Activated gamma-delta T cell treated with Interleukin-2 at 50 U/mL for 16 hours (primary cell): ENCODE data around the gene LARP4.
"Not testable (repeated sequence)": the region's sequence is repeated elsewhere in the genome, so short reads cannot be mapped to it uniquely, and the experiment has no call there.

Source experiments
- DNase-seq: peaks from one replicate; pipeline ENCODE4 v3.0.0-alpha.2; 2020

Gene LARP4

DNA sequence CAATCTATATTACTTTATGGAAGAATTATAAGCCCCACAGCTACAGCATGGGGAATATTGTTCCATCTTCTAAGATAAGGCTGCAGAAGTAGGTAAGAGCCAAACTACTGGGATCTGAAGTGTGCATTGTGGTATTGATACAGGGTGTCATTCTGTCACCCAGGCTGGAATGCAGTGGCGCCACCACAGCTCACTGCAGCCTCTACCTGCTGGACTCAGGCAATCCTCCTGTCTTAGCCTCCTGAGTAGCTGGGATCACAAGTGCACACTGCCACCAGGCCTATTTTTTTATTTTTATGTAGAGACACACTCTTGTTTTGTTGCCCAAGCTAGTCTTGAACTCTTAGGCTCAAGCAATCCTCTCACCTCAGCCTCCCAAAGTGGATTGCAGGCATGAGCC, 82.8 kb downstream of the LARP4 start:
- DNase-seq: no peak

DNA sequence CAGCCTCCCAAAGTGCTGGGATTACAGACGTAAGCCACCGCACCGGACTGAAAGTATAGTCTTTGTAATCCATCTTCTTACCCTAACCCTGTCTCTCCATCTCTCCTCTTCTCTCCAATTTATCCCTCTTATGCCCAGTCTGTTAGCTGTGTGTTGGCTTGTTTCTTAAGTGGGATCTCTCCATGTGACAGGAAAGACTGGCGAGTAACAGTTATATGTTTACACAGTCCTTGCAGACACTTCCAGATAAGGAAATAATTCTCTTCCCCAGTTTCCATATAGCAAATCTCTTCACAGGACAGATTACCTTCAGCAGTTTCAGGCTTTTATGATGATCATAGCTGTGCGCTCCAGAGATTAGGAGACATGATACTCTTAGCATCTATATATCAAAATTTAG, 88.1 kb downstream of the LARP4 start:
- DNase-seq: no peak

DNA sequence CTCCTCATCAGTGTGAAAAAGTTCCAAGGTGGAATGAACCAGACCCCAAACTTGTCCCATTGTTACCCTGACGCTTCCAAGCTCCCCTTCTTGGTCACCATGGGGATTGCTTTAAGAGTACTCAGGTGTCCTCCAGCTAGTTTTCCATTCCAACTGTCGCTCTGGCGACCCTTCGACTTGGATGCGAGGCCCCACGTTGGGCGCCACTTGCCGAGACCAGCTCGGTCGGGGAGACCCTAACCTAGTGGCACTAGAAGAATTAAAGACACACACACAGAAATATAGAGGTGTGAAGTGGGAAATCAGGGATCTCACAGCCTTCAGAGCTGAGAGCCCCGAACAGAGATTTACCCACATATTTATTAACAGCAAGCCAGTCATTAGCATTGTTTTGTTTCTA, 97.4 kb downstream of the LARP4 start:
- DNase-seq: not testable (repeated sequence)

DNA sequence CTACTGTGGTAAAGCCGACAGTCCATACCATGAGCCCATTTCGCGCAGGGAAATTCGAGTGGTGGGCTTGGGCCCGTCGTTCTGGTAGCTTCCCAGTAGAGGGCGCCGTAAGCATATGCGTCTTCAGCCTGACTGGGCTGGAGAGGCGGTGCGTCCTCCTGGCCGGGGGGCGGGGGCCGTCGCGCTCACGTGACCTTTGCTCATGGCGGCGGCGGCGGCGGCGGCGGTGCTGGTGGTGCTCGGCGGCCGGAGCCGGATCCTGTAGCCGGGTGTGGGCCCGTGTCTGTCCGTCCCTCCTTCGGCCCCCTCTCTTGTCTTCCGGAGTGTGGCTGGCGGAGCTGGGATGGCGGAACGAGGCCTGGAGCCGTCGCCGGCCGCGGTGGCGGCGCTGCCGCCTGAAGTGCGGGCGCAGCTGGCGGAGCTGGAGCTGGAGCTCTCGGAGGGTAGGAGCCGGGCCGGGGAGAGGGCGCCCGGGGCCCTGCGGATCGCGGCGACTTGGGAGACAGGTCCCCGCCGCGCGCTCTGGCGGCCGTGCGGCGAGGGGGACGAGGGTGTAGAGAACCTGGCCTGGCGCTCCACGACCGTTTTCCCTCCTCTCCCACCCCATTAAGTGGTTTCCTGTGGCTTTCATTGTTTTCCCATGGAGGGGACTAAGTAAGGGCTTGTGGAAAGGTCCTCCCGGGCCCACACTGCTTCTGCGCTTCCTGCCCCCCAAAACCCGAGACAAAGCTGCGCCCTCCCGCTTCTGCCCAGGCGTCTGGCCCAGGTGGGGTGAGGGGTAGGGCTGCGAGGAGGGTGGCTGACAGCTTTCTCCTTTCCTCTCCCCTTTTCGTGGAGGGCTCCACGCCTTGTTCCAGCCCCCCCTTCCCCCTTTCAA, 104.4 kb downstream of the LARP4 start, which contains the start of gene DIP2B:
Gene DIP2B (plus strand): TSS at position 188 of the 877 bp plus-strand sequence. CDS start 156 bp downstream, at position 344.
- peak; percentile 98 for DNase-seq

DNA sequence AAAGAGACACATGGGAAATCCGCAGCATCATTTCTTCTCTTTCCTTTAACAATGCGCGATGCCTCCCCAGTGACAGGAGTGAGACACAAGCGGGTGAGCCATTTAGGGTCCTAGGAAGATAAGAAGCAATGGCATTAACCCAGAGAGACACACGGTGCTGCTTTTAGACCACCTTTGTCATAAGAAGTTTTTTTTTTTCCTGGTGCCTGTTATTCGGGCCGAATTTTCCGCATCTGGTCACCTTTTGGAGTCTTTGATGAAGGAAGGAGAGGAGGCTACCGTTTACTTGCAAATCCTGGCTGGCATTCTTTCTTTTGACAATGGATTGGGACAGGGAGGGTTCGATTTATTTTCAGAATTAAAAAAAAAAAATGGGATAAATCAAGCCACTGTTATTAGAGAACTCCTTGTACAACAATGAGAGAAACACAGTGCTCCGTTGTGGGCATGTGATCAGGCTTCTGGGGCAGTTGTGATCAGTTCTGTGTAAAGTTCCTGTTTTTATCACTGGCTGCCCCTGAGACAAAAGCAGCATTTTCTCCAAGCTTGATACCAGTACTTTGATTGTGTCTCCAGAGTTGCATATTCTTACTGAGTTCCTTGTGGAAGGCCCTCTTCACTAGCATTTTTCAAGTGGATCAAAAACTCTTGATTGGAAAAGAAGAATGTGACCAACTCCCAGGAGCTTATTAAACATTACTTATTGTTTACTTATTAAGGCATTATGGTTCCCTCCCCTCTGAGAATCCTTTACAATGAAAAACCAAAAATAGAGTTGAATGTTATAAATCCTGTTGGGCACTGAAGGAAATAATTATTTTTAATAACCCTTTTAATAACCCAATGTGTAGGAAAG, 105.2 kb downstream of the LARP4 start:
- no peak for DNase-seq

DNA sequence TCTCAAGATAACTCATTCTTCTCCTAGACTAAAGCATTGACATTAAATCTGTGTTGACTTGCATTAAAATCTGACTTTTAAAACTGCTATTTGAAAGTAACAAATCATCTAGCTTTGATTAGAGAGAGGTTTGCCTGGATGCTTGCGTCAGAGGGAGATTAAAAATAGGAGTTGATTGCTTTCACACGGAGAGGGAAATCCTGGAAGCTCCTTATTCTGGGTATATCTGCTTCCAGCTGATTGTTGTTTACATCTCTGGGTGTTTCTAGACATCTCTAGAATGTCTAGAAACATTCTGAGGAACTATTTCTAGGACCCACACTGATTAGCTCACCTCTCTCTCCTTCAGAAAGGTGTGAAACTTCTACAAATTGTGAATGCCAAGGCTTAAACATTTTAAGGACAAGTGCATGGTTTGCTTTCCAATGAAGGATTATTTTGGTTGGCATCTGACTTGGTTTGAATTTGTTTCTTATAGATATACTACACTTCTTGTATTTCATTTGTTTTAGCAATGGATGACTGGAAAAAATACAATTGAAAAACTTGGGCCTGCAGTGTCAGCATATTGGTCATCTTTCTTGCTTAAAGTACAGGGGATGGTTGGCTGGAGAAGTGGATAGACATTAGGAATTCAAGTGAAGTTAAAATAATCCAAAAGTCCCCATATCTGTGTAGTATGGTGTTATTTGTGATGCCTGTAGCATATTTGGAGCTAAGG, 106.2 kb downstream of the LARP4 start:
- no peak for DNase-seq

DNA sequence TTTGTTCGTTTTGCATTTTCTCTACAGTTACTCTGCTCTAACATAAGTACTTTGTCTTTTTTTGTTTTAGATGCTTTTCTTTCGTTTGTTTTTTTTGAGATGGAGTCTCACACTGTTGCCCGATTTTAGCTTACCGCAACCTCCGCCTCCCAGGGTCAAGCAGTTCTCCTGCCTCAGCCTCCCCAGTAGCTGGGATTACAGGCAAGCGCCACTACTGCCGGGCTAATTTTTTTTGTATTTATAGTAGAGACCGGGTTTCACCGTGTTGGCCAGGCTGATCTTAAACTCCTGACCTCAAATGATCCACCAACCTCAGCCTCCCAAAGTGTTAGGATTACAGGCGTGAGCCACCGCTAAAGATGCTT, 106.8 kb downstream of the LARP4 start:
- no peak for DNase-seq

DNA sequence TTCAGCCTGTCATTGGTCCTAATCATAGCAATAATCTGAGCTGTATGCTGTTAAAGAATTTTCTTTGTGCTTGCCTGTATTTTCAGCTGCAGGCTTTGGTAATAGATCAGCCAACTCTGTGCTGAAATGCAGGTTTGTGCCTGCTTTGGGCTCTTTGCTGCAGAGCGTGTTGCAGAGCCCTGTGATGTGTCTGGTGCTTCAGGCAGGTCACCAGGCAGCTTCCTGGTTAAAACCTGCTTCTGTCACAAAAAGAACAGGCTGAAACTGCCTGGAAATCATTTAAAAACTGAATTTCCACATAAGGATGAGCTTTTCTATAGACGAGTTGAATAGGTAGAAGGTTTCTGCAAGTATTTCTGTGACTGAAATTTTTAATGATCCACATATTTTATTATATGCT, 107.2 kb downstream of the LARP4 start:
- DNase-seq: peak; percentile 17

DNA sequence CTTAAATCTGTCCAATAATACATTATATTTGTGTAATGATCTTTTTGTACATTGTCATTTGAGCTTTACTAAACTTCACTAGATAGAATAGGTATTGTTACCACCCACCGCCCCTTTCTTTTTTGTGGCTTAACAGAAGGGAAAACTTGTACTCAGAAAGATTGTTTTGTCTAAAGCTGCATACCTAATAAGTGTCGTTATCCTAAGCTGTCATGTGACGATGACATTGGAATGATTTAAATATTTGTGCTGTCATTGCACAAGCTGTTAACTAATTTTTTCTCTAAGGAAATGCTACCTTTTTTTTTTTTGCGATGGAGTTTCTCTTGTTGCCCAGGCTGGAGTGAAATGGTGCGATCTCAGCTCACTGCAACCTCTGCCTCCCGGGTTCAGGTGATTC, 107.7 kb downstream of the LARP4 start:
- no peak for DNase-seq

DNA sequence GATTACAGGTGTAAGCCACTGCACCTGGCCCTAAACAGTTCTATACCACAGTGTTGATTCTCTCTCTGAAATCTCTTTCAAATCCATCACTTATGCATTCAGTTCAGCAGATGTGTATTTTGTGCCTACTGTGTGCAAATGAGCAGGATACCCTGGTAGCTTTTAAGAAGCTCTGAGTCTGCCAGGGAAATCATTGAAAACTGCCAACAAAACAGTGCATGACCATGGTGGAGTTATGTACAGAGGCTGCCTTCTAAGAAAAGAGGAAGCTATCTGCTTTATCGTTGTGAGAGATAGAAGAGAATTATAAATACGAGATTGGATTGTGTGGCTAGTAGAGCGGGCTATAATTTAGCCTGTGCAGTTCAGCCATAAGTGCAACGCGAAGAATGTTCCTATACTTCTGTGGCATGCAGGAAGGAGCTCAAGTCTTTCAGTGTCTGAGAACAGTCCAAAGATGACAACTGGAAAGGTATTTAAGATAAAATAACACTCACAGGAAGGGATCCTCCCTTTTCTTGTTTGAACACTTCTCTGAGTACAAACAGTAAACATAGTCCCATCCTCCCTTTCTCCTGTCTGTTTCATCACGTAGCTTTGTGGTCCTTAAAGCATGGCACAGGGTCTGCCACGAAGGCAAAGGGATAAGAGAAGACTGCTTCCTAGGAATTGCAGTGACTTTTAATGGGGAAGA, 108.4 kb downstream of the LARP4 start:
- no peak for DNase-seq

DNA sequence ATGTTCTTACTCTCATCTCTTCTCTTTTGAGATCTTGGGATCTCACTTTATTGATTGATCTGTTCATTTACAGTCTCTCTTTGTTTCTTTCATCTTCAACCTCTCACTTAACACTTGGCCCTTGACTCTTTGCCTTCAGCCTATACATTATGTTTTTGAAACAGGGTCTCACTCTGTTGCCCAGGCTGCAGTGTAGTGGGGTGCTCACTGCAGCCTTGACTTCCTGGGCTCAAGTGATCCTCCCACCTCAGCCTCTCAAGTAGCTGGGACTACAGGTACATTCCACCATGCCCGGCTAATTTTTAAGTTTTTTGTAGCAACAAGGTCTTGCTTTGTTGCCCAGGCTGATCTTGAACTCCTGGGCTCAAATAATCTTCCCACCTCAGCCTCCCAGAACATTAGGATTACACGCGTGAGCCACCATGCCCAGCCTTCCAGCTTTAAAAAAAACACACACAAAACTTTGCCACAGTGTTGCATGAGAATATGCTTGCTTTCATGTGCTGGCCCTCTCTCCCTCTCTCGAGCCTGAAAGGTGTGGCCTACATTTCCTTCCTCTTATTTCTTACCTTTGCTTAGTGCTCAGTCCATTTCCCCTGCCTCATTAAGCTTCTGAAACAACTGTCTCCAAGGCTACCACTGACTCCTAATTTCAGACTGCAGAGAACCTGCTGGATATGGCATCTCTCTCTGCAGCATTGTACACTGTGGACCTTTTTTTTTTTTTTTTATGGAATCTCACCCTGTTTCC, 114.0 kb downstream of the LARP4 start:
- no peak for DNase-seq

DNA sequence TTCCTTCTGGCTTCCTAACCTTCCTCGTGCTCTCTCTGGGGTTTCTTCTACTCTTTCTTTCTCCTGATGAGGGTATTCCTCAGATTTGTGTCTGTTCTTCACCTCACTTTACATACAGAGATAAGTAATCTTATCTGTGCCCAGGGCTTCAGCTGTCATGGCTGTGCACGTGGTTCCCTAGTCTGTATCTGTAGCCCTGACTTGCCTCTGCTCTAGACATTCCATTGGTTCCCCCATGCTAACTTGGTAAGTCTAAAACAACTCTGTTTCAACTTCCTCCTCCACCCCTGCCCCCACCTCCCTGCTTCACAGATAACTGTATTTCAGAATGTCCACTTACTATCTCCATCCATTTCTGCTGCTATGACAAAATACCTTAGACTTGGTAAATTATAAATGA, 114.9 kb downstream of the LARP4 start:
- no peak for DNase-seq

DNA sequence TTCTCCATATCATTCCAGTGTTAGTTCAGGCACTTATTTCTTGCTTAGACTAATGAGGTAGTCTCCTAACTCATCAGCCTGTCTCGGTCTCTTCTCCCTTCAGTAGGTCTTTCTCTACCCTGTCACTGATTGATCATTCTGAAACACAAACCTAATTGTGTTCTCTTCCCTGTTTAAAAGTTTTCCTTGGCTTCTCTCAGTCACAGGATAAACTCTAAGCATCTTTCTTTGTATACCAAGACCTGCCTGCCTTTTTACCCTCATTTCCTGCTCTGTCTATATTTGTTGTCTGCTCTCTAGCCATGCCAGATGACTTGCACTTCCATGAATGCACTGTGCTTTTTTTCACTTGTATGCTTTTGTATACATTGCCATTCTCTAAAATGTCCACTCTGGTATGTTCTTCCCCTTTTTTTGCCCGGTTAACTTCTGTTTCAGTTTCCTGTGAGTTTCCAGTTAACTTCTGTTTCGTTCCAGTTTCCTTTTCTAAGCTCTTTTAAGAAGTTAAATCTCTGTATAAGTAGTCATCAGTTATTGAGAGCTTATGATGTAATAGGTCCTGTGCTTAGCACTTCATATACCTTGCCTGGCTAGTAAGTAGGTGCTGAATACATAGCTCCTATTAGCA, 116.8 kb downstream of the LARP4 start:
- no peak for DNase-seq

DNA sequence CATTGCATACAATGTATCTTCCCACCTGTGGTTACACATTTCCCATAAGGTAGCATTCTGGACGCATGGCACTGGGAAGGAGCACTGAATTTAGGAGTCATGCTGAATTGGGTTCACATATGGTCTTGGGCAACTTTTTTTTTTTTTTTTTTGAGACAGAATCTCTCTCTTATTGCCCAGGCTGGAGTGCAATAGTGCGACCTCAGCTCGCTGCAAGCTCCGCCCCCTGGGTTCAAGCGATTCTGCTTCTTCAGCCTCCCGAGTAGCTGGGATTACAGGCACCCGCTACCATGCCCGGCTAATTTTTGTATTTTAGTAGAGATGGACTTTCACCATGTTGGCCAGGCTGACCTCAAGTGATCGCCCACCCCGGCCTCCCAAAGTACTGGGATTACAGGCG, 117.4 kb downstream of the LARP4 start:
- no peak for DNase-seq

DNA sequence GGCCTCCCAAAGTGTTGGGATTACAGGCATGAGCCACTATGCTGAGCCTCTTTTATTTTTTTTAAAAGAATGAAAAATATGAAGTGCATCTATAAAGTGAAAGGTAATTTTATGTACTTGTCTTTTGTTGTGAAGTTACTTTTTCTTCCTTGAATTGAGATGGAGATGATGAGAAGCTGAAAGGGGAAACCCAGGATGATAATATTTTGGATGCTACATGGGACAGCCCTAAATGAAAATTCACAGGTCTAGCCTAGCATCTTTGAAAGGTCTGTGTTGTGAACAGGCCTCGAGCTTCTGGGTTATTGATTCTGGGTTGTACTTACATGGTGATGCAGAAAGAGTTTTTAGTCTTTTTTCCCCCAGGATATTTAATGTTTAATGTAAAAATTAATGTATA, 118.7 kb downstream of the LARP4 start:
- no peak for DNase-seq

DNA sequence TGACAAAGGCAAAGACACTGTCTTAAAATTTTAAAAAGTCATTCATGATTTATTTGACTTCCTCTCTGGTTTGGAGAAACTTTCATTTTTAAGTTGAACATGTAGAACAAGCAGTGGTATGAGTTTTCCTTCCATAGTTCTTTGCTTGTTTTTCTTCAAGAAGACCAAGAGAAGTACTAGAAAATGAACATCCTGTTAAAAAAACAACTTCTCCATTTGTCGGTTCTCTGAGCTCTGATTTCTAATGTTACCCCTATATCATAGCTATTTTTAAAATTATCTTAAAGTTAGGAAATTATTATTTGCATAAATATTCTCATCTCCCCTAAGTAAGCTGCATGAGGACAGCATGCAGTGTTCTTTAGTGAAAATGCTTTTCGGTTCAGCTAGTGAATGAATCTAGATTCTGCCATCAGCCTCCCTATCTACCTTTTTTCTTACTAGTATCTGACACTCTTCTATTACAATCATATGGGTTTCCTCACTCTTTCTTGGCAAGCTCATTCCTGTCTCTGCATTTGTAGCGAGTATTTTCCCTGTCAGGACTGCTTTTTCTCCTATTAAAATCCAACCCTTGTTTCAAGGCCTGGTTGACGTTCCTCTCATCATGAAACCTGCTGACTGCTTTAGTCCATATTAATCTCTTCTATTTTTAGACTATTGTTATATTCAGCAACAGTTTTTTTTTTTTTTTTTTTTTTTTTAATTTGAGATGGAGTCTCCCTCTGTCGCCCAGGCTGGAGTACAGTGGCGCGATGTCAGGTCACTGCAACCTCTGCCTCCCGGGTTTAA, 119.9 kb downstream of the LARP4 start:
- DNase-seq: no peak

DNA sequence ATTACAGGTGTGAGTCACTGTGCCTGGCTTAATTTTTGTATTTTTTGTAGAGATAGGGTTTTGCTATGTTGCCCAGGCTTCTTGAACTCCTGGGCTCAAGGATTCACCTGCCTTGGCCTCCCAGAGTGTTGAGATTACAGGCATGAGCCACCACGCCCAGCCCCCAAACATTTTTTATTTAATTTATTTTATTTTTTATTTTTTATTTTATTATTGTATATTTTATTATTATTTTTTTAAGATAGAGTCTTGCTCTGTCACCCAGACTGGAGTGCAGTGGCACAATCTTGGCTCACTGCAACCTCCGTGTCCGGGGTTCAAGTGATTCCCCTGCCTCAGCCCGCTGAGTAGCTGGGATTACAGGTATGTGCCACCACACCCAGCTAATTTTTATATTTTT, 121.1 kb downstream of the LARP4 start:
- DNase-seq: not testable (repeated sequence)

DNA sequence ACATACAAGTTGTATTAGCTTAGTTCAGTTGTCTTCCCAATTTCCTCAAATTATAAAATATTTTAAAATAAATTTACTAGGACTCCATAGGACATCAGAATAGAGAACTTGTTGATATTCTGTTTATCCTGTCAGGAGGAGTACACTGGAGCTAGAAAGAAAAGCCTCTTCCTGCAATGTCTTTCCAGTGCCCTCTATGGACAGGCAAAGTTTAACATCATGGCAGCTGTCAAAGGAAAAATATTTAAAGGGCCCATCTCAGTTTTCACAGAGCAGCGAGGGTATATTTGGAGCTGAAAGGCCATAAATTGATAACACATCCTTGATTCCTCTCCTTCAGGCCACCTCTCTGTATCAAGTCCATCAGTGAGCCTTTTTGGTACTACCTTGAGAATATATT, 123.1 kb downstream of the LARP4 start:
- no peak for DNase-seq

DNA sequence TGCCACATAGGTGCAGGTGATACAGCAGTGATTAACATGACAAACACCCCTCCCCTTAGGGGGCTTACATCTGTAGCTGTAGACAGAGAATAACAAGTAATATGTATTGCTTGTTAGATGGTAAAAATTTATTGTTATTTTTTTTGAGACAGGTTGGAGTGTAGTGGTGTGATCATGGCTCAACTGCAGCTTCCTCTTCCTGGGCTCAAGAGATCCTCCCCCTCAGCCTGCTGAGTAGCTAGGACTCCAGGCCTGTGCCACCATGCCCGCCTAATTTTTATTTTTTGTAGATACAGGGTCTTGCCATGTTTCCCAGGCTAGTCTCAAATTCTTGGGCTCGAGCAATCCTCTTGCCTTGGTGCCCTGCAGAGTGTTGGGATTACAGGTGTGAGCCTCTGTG, 123.9 kb downstream of the LARP4 start:
- no peak for DNase-seq

DNA sequence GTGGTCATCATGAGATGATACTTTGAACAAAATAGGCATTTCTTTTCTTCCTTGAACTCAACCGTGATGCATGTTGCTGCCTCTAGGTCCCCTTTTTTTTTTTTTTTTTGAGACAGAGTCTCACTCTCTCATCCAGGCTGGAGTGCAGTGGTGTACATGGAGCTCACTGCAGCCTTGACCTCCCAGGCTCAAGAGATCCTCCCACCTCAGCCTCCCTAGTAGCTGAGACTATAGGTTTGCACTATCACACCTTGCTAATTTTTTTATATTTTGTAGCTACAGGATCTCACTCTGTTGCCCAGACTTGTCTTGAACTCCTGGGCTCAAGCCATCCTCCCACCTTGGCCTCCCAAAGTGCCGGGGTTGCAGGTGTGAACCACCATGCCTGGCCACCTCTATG, 124.7 kb downstream of the LARP4 start:
- no peak for DNase-seq

DNA sequence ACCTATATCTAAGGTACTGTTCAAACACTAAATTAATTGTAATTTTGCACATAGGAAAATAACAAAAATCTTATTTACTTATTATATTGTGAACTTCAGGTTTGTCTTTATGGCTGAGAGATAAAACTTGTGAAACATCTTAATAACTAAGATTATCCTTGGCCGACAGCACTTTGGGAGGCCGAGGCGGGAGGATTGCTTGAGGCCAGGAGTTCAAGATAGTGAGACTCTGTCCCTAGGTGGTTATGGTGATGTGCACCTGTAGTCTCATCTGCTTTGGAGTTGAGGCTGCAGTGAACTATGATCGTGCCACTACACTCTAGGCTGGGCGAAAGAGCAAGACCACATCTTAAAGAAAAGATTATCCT, 126.7 kb downstream of the LARP4 start:
- no peak for DNase-seq
